OCI-LY1 (cell line): ENCODE data around the gene CD1E.
"Not testable (repeated sequence)": the region's sequence is repeated elsewhere in the genome, so short reads cannot be mapped to it uniquely, and the experiment has no call there.

Experiments used
- H2AFZ ChIP-seq: fragments of 200-600 bp; sonication (generic), shearing (Covaris generic); 2 replicates; pipeline ENCODE4 v1.6.0; 2014; ENCODE audit warnings: antibody characterized with exemption, mild to moderate bottlenecking, low read length
- H3F3A ChIP-seq: fragments of 200-600 bp; sonication (generic), shearing (Covaris generic); 2 replicates; pipeline ENCODE4 v1.6.0; 2014; ENCODE audit warnings: mild to moderate bottlenecking, antibody characterized with exemption, low read length, moderate library complexity; ENCODE audit not compliant: insufficient read depth
- H3K27ac ChIP-seq: fragments of 200-600 bp; sonication (generic); 2 replicates; pipeline ENCODE4 v1.5.1; 2014; ENCODE audit warnings: low read length, mixed run types, mild to moderate bottlenecking, low read depth; ENCODE audit not compliant: poor library complexity, severe bottlenecking
- H3K27me3 ChIP-seq: fragments of 200-600 bp; sonication (generic); 2 replicates; pipeline ENCODE4 v1.6.0; 2014; ENCODE audit warnings: antibody characterized with exemption, mild to moderate bottlenecking, low read length, moderate library complexity; ENCODE audit not compliant: insufficient read depth
- H3K36me3 ChIP-seq: fragments of 200-600 bp; sonication (generic); 2 replicates; pipeline ENCODE4 v1.6.1; 2014; ENCODE audit warnings: mild to moderate bottlenecking, antibody characterized with exemption, low read length, moderate library complexity, mixed read lengths; ENCODE audit not compliant: insufficient read depth
- H3K4me1 ChIP-seq: fragments of 200-600 bp; sonication (generic); 2 replicates; pipeline ENCODE4 v1.5.1; 2014; ENCODE audit warnings: mild to moderate bottlenecking, low read length, moderate library complexity; ENCODE audit not compliant: insufficient read depth, severe bottlenecking
- H3K4me2 ChIP-seq: fragments of 200-600 bp; sonication (generic), shearing (Covaris generic); 2 replicates; pipeline ENCODE4 v1.6.1; 2014; ENCODE audit warnings: low read length
- H3K4me3 ChIP-seq: fragments of 200-600 bp; sonication (generic); 2 replicates; pipeline ENCODE4 v1.5.1; 2014; ENCODE audit warnings: low read length, low read depth, mild to moderate bottlenecking, mixed read lengths; ENCODE audit not compliant: poor library complexity, severe bottlenecking
- H3K79me2 ChIP-seq: fragments of 200-600 bp; shearing (Covaris generic); 2 replicates; pipeline ENCODE4 v1.6.1; 2016; ENCODE audit warnings: mixed run types, low read length, mixed read lengths; ENCODE audit not compliant: insufficient read depth
- H3K9ac ChIP-seq: fragments of 200-600 bp; sonication (generic), shearing (Covaris generic); 2 replicates; pipeline ENCODE4 v1.6.1; 2014; ENCODE audit warnings: mild to moderate bottlenecking, low read length, mixed read lengths
- H3K9me2 ChIP-seq: fragments of 200-600 bp; sonication (generic), shearing (Covaris generic); 2 replicates; pipeline ENCODE4 v1.6.1; 2014; ENCODE audit warnings: low read depth, mild to moderate bottlenecking, low read length, mixed read lengths
- H3K9me3 ChIP-seq: fragments of 200-600 bp; shearing (Covaris generic); 2 replicates; pipeline ENCODE4 v1.6.1; 2014; ENCODE audit warnings: low read length, mixed read lengths
- H4K20me1 ChIP-seq: fragments of 200-600 bp; sonication (generic), shearing (Covaris generic); 2 replicates; pipeline ENCODE4 v1.6.0; 2016; ENCODE audit warnings: mild to moderate bottlenecking, low read length; ENCODE audit not compliant: insufficient read depth
- CTCF ChIP-seq: fragments of 200-600 bp; sonication (generic), shearing (Covaris generic); IDR thresholded peaks from 2 replicates; pipeline ENCODE4 v1.5.1; 2017; ENCODE audit warnings: mild to moderate bottlenecking, antibody characterized with exemption, low read length, moderate library complexity, mixed read lengths
- EZH2 ChIP-seq: fragments of 200-600 bp; sonication (generic), shearing (Covaris generic); IDR thresholded peaks from 2 replicates; pipeline ENCODE4 v1.8.0; 2017; ENCODE audit warnings: borderline replicate concordance, mixed run types, mild to moderate bottlenecking, antibody characterized with exemption, low read length, moderate library complexity, mixed read lengths

The CD1E gene

GRCh38 chr1:158333405-158334155 is 20.1 kb upstream of the CD1E start:
- no peaks in the 10 kb centered on the region for H3K27me3 ChIP-seq
- H4K20me1 ChIP-seq = no peaks in the 10 kb centered on the region
- H3K79me2 ChIP-seq = no peaks in the 10 kb centered on the region
- no peaks in the 10 kb centered on the region for H3K9me3 ChIP-seq
- H3F3A ChIP-seq = no peaks in the 10 kb centered on the region
- no peak overlapping the region for H3K4me3 ChIP-seq
- H3K4me1 ChIP-seq = no peaks in the 10 kb centered on the region
- H3K36me3 ChIP-seq = no peaks in the 10 kb centered on the region
- TF ChIP-seq EZH2 (no peak), CTCF (no peak)
- H3K9me2 ChIP-seq = no peaks in the 10 kb centered on the region
- no peak overlapping the region for H3K9ac ChIP-seq
- H2AFZ ChIP-seq = no peak overlapping the region
- no peak overlapping the region for H3K4me2 ChIP-seq
- no peak overlapping the region for H3K27ac ChIP-seq

- Histone ChIP-seq H3K79me2 (no peaks in the 10 kb centered on the region), H3K9me2 (no peaks in the 10 kb centered on the region), H3K9ac (no peak overlapping the region), H3K4me3 (no peak overlapping the region), H2AFZ (no peak overlapping the region), H3K27me3 (no peaks in the 10 kb centered on the region), H3K36me3 (no peaks in the 10 kb centered on the region), H3K27ac (no peak overlapping the region), H4K20me1 (no peaks in the 10 kb centered on the region), H3F3A (no peaks in the 10 kb centered on the region), H3K4me1 (no peaks in the 10 kb centered on the region), H3K9me3 (no peaks in the 10 kb centered on the region), H3K4me2 (no peak overlapping the region)
- no peak for TF ChIP-seq CTCF
- TF ChIP-seq EZH2 = no peak
These were observed 19.0 kb upstream of the CD1E start for GRCh38 chr1:158334526-158335212.

- no peaks in the 10 kb centered on the region for H3K9me2 ChIP-seq
- H3K4me1 ChIP-seq = no peaks in the 10 kb centered on the region
- H3K4me2 ChIP-seq = no peak overlapping the region
These were observed 18.5 kb upstream of the CD1E start for GRCh38 chr1:158335213-158335532.

GRCh38 chr1:158336413-158336812 is 17.3 kb upstream of the CD1E start:
- not testable (repeated sequence) for H3K9me2 ChIP-seq, H3K27me3 ChIP-seq, H3K36me3 ChIP-seq, H3K9me3 ChIP-seq, H3K4me3 ChIP-seq, H3K27ac ChIP-seq, H3K9ac ChIP-seq, H2AFZ ChIP-seq, H3F3A ChIP-seq, H3K79me2 ChIP-seq, H3K4me2 ChIP-seq, H4K20me1 ChIP-seq, H3K4me1 ChIP-seq

More at GRCh38 chr1:158335213-158335532, 18.5 kb upstream of the CD1E start:
- H3K9me3 ChIP-seq = no peaks in the 10 kb centered on the region
- no peaks in the 10 kb centered on the region for H3F3A ChIP-seq
- no peaks in the 10 kb centered on the region for H3K79me2 ChIP-seq
- H3K27ac ChIP-seq = no peak overlapping the region
- no peak overlapping the region for H3K4me3 ChIP-seq
- H3K9ac ChIP-seq = no peak overlapping the region
- H3K36me3 ChIP-seq = no peaks in the 10 kb centered on the region
- no peaks in the 10 kb centered on the region for H4K20me1 ChIP-seq
- TF ChIP-seq CTCF (no peak), EZH2 (no peak)
- H3K27me3 ChIP-seq = no peaks in the 10 kb centered on the region
- no peak overlapping the region for H2AFZ ChIP-seq

GRCh38 chr1:158348946-158349345 is 4.7 kb upstream of the CD1E start:
- not testable (repeated sequence) for H3K4me2 ChIP-seq, H3K9me2 ChIP-seq, H3K9me3 ChIP-seq, H3K4me1 ChIP-seq, H3K27me3 ChIP-seq, H3K27ac ChIP-seq, H3K79me2 ChIP-seq, H3K4me3 ChIP-seq, H3F3A ChIP-seq, H3K36me3 ChIP-seq, H2AFZ ChIP-seq, H3K9ac ChIP-seq, H4K20me1 ChIP-seq
